ENCODE data around the gene C3orf18. TPM values are rescaled to one million over a fixed set of nuclear protein-coding genes. Genes with fewer than 3 reads are reported as not detected.

Gene C3orf18
- total and polyA plus RNA-seq, 7 donors: 7.3 to 30.1 (median 17.0) TPM

DNA sequence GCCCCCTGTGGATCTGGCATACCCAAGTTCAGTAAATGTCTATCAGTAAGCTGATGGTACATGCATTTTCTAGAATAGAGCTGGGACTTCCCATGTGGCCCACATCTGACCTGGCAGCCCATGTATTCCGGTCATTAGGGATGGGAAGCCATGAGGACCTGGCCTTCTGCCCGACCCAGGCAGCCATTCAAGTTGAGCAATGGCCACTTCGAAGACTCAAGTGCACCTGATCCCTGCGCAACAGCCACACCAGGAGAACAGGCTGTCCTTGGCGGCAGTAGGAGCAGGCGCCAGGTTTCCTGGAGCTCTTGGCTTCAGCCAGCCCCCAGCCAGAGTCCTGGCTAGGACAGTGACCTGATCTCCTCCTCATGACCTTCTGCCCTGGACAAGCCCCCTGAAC, 16.4 kb upstream of the C3orf18 start:
- 11 to 21% (median 18%) methylated on average over 6 of the region's 6 CpGs for WGBS, 3 donors
- DNase-seq (peak; percentile 96 to 99), ATAC-seq (peak; percentile 76 to 88 (median 84))
- no peaks in the 10 kb centered on the region for H3K9me3 ChIP-seq
- peaks cover 0 to 11% of the 10 kb centered on the region in 2 donors for H3K36me3 ChIP-seq (ENCODE audit: insufficient read depth in 1 of 2, low read depth in 1 of 2)
- H3K27me3 ChIP-seq (ENCODE audit: insufficient read depth in 3 of 3, low read length in 2 of 3): no peaks in the 10 kb centered on the region
- TF ChIP-seq CTCF (IDR thresholded peaks at IDR 0.05): no peak
- intact Hi-C loops (cut with DNase I): loop anchor here (2.0 kb wide), 2 partner anchors 17 to 21 kb away; no protein-coding TSS in a partner anchor
- H3K4me1 ChIP-seq: peaks cover 79% of the 10 kb centered on the region
- no peak overlapping the region for H3K4me3 ChIP-seq
- H3K27ac ChIP-seq: peak overlapping the region; percentile 84

GRCh38 chr3:50582083-50582482, 14.5 kb upstream of the C3orf18 start:
- no peak overlapping the region for H3K4me3 ChIP-seq
- ATAC-seq: peak in 3 of 4 donors; percentile 39 to 46 (median 46)
- DNase-seq: peak; percentile 70 to 81
- no peaks in the 10 kb centered on the region for H3K27me3 ChIP-seq (ENCODE audit: insufficient read depth in 3 of 3, low read length in 2 of 3)
- H3K4me1 ChIP-seq: peaks cover 62% of the 10 kb centered on the region
- H3K27ac ChIP-seq: peak overlapping the region; percentile 84
- peaks cover 0 to 29% of the 10 kb centered on the region in 2 donors for H3K36me3 ChIP-seq (ENCODE audit: insufficient read depth in 1 of 2, low read depth in 1 of 2)
- no peak for TF ChIP-seq CTCF (IDR thresholded peaks at IDR 0.05)
- intact Hi-C loops (cut with DNase I): loop anchor here in 1 of 2 donors (2.0 kb wide), 1 partner anchor 23 kb away; no protein-coding TSS in a partner anchor
- 18 to 43% (median 31%) methylated on average over 9 of the region's 9 CpGs for WGBS, 3 donors
- no peaks in the 10 kb centered on the region for H3K9me3 ChIP-seq

DNA sequence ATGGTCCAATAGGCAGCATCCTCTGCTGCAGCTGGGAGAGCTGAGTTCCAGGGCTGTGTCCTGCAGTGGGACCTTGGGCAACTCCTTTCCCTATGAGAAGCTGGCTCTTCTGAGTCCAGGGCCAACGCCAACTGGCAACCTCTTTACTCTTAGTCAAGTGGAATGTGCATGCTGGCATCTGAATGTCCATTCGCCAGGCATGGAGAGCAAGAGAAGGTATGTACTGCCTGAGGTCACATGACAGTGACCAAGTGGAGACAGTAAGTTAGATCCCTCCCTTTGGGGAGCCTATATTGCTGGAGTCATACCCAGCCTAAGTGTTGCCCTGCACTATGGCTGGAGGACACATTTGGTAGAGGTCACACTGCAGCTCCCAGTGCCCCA, 13.9 kb upstream of the C3orf18 start:
- Histone ChIP-seq H3K4me1 (peaks cover 56% of the 10 kb centered on the region), H3K4me3 (no peak overlapping the region), H3K27me3 (ENCODE audit: insufficient read depth in 3 of 3, low read length in 2 of 3) (no peaks in the 10 kb centered on the region), H3K36me3 (ENCODE audit: insufficient read depth in 1 of 2, low read depth in 1 of 2) (peaks cover 0 to 36% of the 10 kb centered on the region in 2 donors), H3K9me3 (no peaks in the 10 kb centered on the region), H3K27ac (peak overlapping the region; percentile 84)
- TF ChIP-seq CTCF (IDR thresholded peaks at IDR 0.05): no peak
- peak; percentile 72 to 90 for DNase-seq
- intact Hi-C loops (cut with DNase I): no loop called here
- WGBS, 3 donors: 27 to 44% (median 31%) methylated on average over 2 of the region's 2 CpGs
- ATAC-seq: peak; percentile 55 to 79 (median 76)

GRCh38 chr3:50580683-50581458, 13.3 kb upstream of the C3orf18 start:
- H3K4me1 ChIP-seq: peaks cover 50% of the 10 kb centered on the region
- 56 to 80% (median 62%) methylated on average over 9 of the region's 9 CpGs for WGBS, 3 donors
- TF ChIP-seq CTCF (IDR thresholded peaks at IDR 0.05): no peak
- peaks cover 0 to 41% of the 10 kb centered on the region in 2 donors for H3K36me3 ChIP-seq (ENCODE audit: insufficient read depth in 1 of 2, low read depth in 1 of 2)
- intact Hi-C loops (cut with DNase I): no loop called here
- peak overlapping the region; percentile 84 for H3K27ac ChIP-seq
- DNase-seq (no peak), ATAC-seq (peak in 2 of 4 donors; percentile 1)
- H3K9me3 ChIP-seq: no peaks in the 10 kb centered on the region
- no peak overlapping the region for H3K4me3 ChIP-seq
- H3K27me3 ChIP-seq (ENCODE audit: insufficient read depth in 3 of 3, low read length in 2 of 3): no peaks in the 10 kb centered on the region

Data from psoas muscle (tissue), 8 donors.